Brain microvascular endothelial cell (primary cell): Measurements from ENCODE around the gene RAMP2.
A peak's percentile ranks its signal among the peaks of the same experiment; 100 is the strongest.

Source experiments
- DNase-seq: peaks from one replicate; pipeline ENCODE4 v3.0.0-alpha.2; 2020
- H3K27ac ChIP-seq: fragments of 250-450 bp; sonication (Bioruptor Pico); 2 replicates; pipeline ENCODE4 v1.5.1; 2020; ENCODE audit warnings: mild to moderate bottlenecking, moderate library complexity
- H3K27me3 ChIP-seq: fragments of 250-450 bp; sonication (Bioruptor Pico); replicated peaks from 2 replicates; pipeline ENCODE4 v1.5.1; 2020; ENCODE audit warnings: mild to moderate bottlenecking
- H3K36me3 ChIP-seq: fragments of 250-450 bp; sonication (Bioruptor Pico); replicated peaks from 2 replicates; pipeline ENCODE4 v1.5.1; 2020; ENCODE audit warnings: mild to moderate bottlenecking
- H3K4me3 ChIP-seq: 2 replicates; pipeline ENCODE4 v1.5.1; 2011; ENCODE audit warnings: low read depth, mild to moderate bottlenecking, control low read depth, low read length, moderate library complexity
- CTCF ChIP-seq: IDR thresholded peaks from 2 replicates; pipeline ENCODE4 v1.5.1; 2011; ENCODE audit warnings: low read depth, mild to moderate bottlenecking, moderate library complexity, low read length, control low read depth, inconsistent platforms; ENCODE audit errors: missing control alignments
- in situ Hi-C: cut with HindIII; loops from 2 replicates; pipeline ENCODE4 v1.10.0; 2017; ENCODE audit warnings: low sequenced_read_pairs, low pct_ligation_motif_present

Gene RAMP2

DNA sequence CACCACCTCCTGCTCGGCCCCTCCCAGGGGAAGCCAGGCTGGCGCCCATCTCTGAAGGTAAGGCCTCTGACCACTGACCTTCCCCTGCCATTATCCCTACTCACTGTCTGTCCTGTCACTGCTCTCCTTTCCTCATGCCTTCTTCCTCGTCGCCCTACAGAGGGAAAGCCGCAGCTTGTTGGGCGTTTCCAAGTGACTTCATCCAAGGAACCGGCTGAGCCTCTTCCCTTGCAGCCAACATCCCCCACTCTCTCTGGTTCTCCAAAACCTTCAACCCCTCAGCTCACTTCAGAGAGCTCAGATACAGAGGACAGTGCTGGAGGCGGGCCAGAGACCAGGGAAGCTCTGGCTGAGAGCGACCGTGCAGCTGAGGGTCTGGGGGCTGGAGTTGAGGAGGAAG, 34.4 kb downstream of the RAMP2 start:
- H3K36me3 ChIP-seq = no peaks in the 10 kb centered on the region
- H3K4me3 ChIP-seq = no peak overlapping the region
- no peaks in the 10 kb centered on the region for H3K27me3 ChIP-seq
- TF ChIP-seq CTCF = no peak
- DNase-seq = no peak
- in situ Hi-C loops = no loop called here
- H3K27ac ChIP-seq = no peak overlapping the region

DNA sequence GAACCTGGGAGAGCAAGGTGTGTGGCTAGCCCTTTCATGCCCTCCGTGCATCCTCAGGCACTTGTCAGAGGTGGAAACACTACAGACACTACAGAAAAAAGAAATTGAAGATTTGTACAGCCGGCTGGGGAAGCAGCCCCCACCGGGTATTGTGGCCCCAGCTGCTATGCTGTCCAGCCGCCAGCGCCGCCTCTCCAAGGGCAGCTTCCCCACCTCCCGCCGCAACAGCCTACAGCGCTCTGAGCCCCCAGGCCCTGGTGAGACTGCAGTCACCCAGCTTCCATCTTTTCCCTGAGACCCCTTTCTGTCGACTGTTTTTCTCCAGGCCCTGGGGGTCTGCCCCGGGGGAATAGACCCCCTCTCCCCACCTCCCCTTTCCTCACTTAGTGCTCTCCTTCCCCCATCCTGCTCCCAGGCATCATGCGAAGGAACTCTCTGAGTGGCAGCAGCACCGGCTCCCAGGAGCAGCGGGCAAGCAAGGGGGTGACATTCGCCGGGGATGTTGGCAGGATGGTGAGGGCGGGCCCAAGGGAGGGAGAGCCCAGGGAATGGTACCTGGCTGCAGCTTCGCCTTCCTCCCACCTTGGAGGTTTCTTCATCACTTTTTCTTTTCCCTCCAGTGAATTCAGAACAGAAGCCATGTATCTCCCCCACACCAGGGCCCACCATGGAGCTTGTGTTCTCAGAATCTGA, 35.2 kb downstream of the RAMP2 start:
- DNase-seq = no peak
- no peak overlapping the region for H3K4me3 ChIP-seq
- H3K36me3 ChIP-seq = no peaks in the 10 kb centered on the region
- H3K27ac ChIP-seq = no peak overlapping the region
- TF ChIP-seq CTCF = no peak
- H3K27me3 ChIP-seq = no peaks in the 10 kb centered on the region
- in situ Hi-C loops = no loop called here

- Histone ChIP-seq H3K27me3 (no peaks in the 10 kb centered on the region), H3K27ac (no peak overlapping the region), H3K36me3 (no peaks in the 10 kb centered on the region), H3K4me3 (peak overlapping the region; percentile 98)
- TF ChIP-seq CTCF = no peak
- in situ Hi-C loops = no loop called here
- DNase-seq = no peak
These were observed 36.3 kb downstream of the RAMP2 start for GRCh38 chr17:42797067-42798007.

DNA sequence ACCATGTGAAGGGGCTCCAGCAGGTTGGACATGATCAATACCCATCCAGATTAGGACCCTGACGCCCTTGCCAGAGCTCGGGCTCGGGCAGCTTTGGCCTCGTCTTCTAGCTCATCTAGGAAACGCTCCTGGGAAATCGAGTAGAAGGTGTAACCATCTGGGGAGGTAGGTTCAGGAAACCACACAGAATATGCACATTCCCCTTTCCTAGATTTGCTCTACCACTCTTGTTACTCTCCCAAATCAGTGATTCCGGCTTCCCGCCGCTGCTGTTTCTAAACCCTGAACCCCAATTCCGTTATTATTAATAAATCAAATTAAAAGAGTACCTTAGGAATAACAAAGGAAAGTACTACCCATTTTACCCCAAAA, 37.0 kb downstream of the RAMP2 start:
- no peaks in the 10 kb centered on the region for H3K36me3 ChIP-seq
- no peak for DNase-seq
- H3K27me3 ChIP-seq = no peaks in the 10 kb centered on the region
- in situ Hi-C loops = no loop called here
- H3K27ac ChIP-seq = peak overlapping the region; percentile 33
- TF ChIP-seq CTCF = no peak
- peak overlapping the region; percentile 98 for H3K4me3 ChIP-seq

GRCh38 chr17:42798383-42799380, 37.7 kb downstream of the RAMP2 start, which contains the start of the genes CNTD1 and COA3:
Gene CNTD1 (plus strand): TSS chr17:42798861. CDS start chr17:42799068, 207 bp downstream.
Gene COA3 (minus strand): TSS chr17:42798704. CDS start chr17:42798681, 23 bp downstream.
- DNase-seq = peak; percentile 78
- in situ Hi-C loops = no loop called here
- no peaks in the 10 kb centered on the region for H3K27me3 ChIP-seq
- peak within 1 kb of the TSS; percentile 98 for H3K4me3 ChIP-seq
- H3K27ac ChIP-seq = peak within 1 kb of the TSS; percentile 33
- H3K36me3 ChIP-seq = no peaks in the 10 kb centered on the region
- peak; percentile 24 for TF ChIP-seq CTCF
